ENCODE measurements around the gene MCRS1.

The MCRS1 gene

DNA sequence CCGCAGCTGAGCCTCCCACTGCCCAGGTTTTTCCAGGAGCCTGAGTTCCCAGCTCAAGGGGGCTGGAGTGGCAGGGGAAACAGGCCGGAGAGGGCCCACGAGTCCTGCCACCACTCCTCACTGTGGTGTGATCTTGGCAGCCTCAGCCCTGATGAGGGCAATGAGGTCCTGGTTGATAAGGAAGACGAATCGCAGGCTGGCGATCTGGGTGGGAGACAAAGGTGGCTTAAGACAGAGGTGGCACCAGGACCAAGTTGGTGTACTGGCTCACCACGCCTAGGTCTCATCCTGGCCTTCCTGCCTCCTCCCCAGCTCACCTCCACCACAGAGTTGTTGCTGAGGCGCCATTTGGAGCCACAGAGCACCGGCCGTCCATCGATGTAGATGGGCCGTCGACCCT lies 9.4 kb downstream of the MCRS1 start:
- DNase-seq = peak in 1 of 10 donors; percentile 79
- intact Hi-C loops (cut with DNase I) = no loop called here

DNA sequence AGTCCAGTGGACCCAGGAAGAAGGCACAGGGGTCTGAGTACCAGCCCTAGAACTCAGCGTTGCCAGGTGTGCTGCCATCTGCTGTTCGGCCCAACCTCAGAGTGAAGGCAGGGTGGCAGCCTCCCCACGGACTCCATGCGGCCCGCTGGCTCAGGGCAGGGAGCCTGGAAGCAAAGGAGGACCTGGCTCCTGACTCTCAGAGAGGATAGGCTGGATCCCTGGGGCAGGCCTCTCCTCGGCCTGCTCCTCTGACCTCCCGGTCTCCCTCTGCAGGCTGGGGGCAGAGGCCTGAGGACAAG lies 10.1 kb downstream of the MCRS1 start:
- intact Hi-C loops (cut with DNase I) = no loop called here
- peak in 2 of 10 donors; percentile 86 to 90 for DNase-seq

DNA sequence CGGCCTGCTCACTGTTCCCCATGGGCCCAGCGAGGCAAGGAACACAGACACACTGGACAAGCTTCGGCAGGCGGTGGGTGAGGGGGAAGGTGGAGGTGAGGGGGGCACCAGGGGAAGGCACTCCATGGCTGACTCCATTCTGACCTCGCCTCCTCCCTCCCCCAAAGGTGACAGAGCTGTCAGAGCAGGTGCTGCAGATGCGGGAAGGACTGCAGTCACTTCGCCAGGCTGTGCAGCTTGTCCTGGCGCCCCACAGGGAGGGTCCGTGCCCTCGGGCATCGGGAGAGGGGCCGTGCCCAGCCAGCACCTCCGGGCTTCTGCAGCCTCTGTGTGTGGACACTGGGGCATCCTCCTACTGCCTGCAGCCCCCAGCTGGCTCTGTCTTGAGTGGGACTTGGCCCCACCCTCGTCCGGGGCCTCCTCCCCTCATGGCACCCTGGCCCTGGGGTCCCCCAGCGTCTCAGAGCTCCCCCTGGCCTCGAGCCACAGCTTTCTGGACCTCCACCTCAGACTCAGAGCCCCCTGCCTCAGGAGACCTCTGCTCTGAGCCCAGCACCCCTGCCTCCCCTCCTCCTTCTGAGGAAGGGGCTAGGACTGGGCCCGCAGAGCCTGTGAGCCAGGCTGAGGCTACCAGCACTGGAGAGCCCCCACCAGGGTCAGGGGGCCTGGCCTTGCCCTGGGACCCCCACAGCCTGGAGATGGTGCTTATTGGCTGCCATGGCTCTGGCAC lies 10.6 kb downstream of the MCRS1 start:
- DNase-seq = peak in 3 of 10 donors; percentile 57 to 72 (median 67)
- intact Hi-C loops (cut with DNase I) = no loop called here

- intact Hi-C loops (cut with DNase I) = no loop called here
- peak in 3 of 10 donors; percentile 54 to 70 (median 57) for DNase-seq
Measured at GRCh38 chr12:49556391-49557186, 11.4 kb downstream of the MCRS1 start.

- DNase-seq = peak in 3 of 10 donors; percentile 45 to 50 (median 50)
- intact Hi-C loops (cut with DNase I) = no loop called here
Measured at GRCh38 chr12:49555631-49556390, 12.1 kb downstream of the MCRS1 start.

GRCh38 chr12:49554266-49554665 lies 13.7 kb downstream of the MCRS1 start:
- peak in 3 of 10 donors; percentile 35 to 84 (median 44) for DNase-seq
- intact Hi-C loops (cut with DNase I) = no loop called here

DNA sequence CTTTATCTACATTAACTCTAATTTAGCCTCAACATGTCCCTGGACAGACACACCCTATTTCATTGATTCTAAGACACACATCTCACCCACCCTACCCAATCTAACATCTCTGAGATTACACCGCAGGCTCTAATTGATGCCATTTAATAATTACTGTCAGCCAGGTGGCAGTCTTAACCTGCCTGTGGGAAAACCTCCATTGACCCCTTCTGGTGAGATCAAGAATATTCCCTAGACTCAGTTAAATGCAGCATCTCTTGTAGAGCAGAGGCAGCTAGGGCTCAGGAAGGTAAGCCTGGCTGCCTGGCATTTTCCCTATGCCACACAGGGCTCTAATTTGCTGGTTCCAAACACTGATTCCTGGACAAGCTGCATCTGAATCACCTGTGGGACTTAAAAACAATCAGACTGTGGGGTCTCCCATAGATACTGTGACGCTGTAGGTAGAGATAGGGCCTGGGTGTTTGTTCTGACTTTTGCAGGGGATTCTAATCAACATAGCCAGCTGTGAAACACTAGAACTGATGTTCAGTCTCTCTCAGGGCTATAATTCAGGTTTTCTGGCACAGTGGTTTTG lies 14.3 kb downstream of the MCRS1 start:
- DNase-seq = peak in 1 of 10 donors; percentile 20
- intact Hi-C loops (cut with DNase I) = no loop called here

DNA sequence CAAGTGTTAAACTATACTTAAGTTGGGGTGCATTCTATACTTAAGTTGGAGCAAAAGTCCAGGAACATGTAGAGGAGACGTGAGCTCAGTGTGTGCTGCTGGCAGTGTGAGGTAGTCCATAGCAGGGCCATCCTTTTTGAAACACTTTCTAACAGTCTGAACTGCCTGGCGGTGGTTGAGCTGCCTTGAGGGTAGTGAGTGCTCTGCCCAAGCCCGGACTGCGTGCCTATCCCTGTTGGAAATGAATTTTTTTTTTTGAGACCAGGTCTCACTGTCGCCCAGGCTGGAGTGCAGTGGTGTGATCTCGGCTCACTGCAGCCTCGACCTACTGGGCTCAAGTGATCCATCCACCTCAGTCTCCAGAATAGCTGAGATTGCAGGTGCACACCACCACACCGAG lies 15.0 kb downstream of the MCRS1 start:
- peak in 3 of 10 donors; percentile 35 to 75 (median 47) for DNase-seq
- intact Hi-C loops (cut with DNase I) = no loop called here

- DNase-seq = peak in 1 of 10 donors; percentile 51
- intact Hi-C loops (cut with DNase I) = no loop called here
Measured at GRCh38 chr12:49552425-49552824, 15.5 kb downstream of the MCRS1 start.

GRCh38 chr12:49552014-49552413 lies 15.9 kb downstream of the MCRS1 start:
- DNase-seq = peak in 7 of 10 donors; percentile 55 to 94 (median 69)
- intact Hi-C loops (cut with DNase I) = no loop called here

- intact Hi-C loops (cut with DNase I) = no loop called here
- DNase-seq = peak in 1 of 10 donors; percentile 38
Measured at GRCh38 chr12:49550693-49551252, 17.2 kb downstream of the MCRS1 start.

GRCh38 chr12:49549735-49550692 lies 17.9 kb downstream of the MCRS1 start:
- DNase-seq = peak in 2 of 10 donors; percentile 75 to 76
- intact Hi-C loops (cut with DNase I) = no loop called here

DNA sequence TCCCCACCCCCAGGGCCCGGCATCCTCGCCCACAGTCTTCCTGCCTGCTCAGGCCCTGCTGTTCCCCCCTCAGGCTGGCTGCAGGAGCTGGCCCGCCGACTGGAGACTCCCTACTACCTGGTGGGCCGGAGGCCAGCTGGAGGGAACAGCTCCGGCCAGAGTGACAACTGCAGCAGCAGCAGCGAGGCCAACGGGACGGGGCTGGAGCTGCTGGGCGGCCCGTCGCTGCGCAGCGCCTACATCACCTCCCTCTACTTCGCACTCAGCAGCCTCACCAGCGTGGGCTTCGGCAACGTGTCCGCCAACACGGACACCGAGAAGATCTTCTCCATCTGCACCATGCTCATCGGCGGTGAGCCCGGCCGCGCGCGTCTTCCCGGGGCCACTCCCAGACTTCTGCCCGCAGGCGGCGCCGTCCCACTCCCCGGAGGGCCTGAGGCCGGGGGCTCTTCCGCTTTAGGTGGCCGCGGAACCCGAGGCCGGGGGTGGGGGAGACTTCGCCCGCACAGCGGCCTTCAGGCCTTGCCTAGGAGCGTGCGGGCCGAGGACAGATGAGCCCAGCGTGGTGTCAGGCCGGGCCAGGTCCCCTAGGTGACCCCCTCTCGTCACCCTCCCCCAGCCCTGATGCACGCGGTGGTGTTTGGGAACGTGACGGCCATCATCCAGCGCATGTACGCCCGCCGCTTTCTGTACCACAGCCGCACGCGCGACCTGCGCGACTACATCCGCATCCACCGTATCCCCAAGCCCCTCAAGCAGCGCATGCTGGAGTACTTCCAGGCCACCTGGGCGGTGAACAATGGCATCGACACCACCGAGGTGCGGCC lies 18.9 kb downstream of the MCRS1 start:
- DNase-seq = peak in 7 of 10 donors; percentile 52 to 93 (median 61)
- intact Hi-C loops (cut with DNase I) = no loop called here

DNA sequence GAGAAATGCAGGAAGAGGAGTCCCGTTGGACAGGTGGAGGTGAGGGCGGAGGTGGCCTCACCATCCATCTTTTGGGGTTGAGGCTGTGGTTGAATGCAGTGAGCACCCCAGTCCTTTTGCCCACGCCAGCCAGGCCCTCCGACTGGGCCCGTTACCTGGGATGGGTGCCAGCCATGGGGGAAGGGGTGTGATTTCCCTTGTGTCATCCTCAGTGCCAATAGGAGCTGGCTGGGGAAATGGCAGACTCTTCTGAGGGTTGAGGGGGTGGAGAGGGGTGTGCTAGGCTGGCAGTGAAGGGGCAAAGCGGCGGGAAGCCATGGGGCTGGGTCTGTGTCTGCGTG lies 19.5 kb downstream of the MCRS1 start:
- intact Hi-C loops (cut with DNase I) = no loop called here
- no peak for DNase-seq

DNA sequence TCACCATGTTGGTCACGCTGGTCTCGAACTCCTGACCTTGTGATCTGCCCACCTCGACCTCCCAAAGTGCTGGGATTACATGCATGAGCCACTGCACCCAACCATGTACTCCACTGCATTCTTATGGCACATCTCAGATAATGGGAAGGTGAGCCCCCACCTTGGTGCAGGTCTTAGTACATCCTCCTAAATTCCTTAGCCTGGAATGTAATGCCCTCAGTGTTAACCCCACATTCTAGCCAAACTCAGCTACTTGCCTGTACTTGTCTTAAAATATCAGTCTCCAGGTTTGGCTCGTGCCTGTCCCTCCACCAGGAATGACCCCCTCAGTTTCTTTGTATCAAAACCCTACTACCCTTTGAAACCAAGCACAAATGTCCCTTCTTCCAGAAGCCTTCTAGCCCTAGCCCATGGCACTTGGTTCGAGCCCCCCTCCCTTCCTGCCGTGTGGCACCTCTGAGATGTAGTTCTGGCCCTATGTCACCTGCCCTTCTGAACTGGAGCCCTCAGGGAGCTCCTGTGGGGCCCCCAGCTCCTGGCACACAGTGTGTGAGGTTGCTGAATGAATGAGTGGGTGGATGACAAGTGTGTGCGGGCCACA lies 20.8 kb downstream of the MCRS1 start:
- no peak for DNase-seq
- intact Hi-C loops (cut with DNase I) = no loop called here

DNA sequence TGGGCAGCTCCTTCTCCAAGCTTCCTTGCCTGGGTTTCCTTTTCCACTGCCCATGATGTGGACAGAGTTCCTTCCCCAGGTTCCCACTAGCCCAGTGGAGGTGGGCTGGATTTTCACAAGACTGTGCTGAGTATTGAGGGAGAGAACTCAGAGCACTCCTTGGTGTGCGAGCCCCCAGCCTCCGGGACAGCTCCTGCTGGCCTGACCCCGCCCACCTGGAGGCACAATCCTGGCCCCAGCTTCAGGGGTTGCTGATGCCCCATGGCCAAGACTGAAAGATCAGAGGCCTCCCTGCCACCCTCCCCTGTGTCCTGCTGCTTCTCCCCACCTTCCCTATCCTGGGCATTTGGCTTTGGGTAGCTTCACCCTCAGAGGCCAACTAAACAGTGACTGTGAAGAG lies 21.5 kb downstream of the MCRS1 start:
- peak in 1 of 10 donors; percentile 44 for DNase-seq

DNA sequence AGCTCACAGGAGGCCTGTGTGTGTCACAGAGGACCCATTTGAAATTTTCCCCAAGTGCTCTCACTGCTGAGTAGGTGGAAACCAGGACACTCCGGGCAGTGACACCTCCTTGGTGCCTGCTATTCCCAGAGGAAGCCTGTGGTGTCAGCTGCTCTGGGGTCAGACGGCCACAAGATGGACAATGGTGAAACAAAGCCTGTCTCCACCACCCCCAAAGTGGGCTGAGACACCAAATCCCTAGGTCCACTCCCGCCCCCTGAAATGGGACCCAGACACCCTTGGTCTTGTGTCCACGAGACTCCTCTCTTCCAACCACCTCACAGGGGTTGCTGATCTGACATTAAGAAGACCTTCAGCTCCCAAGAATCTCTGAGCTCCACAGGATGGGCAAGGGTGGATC lies 22.1 kb downstream of the MCRS1 start:
- intact Hi-C loops (cut with DNase I) = no loop called here
- DNase-seq = peak in 2 of 10 donors; percentile 37 to 52

More for the DNA sequence above, 21.5 kb downstream of the MCRS1 start:
- intact Hi-C loops (cut with DNase I) = no loop called here
